Measurements from ENCODE around the gene UBE2H. TPM values are rescaled to one million over a fixed set of nuclear protein-coding genes. Genes with fewer than 3 reads are reported as not detected.

UBE2H gene
- total RNA-seq, 1 experiment from 2014 or later: 115 TPM

- H3K9me3 Mint-ChIP-seq (ENCODE audit: low read depth, unreplicated experiment): peaks cover 7% of the 10 kb centered on the region
- no peaks in the 10 kb centered on the region for H3K36me3 Mint-ChIP-seq (ENCODE audit: insufficient read depth, unreplicated experiment)
- CTCF ChIA-PET: no interaction called here
- no TSS peak for BruUV-seq (replicated peaks)
- no peaks in the 10 kb centered on the region for H3K4me1 Mint-ChIP-seq (ENCODE audit: low read depth, unreplicated experiment)
- no peak for DNase-seq
- no peak overlapping the region for H3K27ac Mint-ChIP-seq (ENCODE audit: unreplicated experiment)
- H3K4me3 Mint-ChIP-seq (ENCODE audit: low read depth, unreplicated experiment): no peak overlapping the region
- no peak for TF ChIP-seq CTCF (IDR thresholded peaks at IDR 0.05; ENCODE audit: unreplicated experiment)
- H3K27me3 Mint-ChIP-seq (ENCODE audit: unreplicated experiment): no peaks in the 10 kb centered on the region
- intact Hi-C loops (cut with micrococcal nuclease; ENCODE audit: unreplicated experiment): no loop called here
Observed at GRCh38 chr7:129816742-129817141, 136.0 kb downstream of the UBE2H start.

- TF ChIP-seq CTCF (IDR thresholded peaks at IDR 0.05; ENCODE audit: unreplicated experiment): no peak
- Mint-ChIP-seq H3K27me3 (ENCODE audit: unreplicated experiment) (no peaks in the 10 kb centered on the region), H3K4me3 (ENCODE audit: low read depth, unreplicated experiment) (no peak overlapping the region), H3K4me1 (ENCODE audit: low read depth, unreplicated experiment) (no peaks in the 10 kb centered on the region), H3K27ac (ENCODE audit: unreplicated experiment) (no peak overlapping the region), H3K36me3 (ENCODE audit: insufficient read depth, unreplicated experiment) (no peaks in the 10 kb centered on the region), H3K9me3 (ENCODE audit: low read depth, unreplicated experiment) (no peaks in the 10 kb centered on the region)
- no peak for DNase-seq
- CTCF ChIA-PET: no interaction called here
- intact Hi-C loops (cut with micrococcal nuclease; ENCODE audit: unreplicated experiment): no loop called here
- BruUV-seq (replicated peaks): no TSS peak
Observed at GRCh38 chr7:129807863-129808262, 144.9 kb downstream of the UBE2H start.

GRCh38 chr7:129804890-129805719 lies 147.7 kb downstream of the UBE2H start:
- Mint-ChIP-seq H3K4me1 (ENCODE audit: low read depth, unreplicated experiment) (no peaks in the 10 kb centered on the region), H3K36me3 (ENCODE audit: insufficient read depth, unreplicated experiment) (no peaks in the 10 kb centered on the region), H3K27me3 (ENCODE audit: unreplicated experiment) (peaks cover 12% of the 10 kb centered on the region), H3K9me3 (ENCODE audit: low read depth, unreplicated experiment) (no peaks in the 10 kb centered on the region), H3K4me3 (ENCODE audit: low read depth, unreplicated experiment) (no peak overlapping the region), H3K27ac (ENCODE audit: unreplicated experiment) (no peak overlapping the region)
- CTCF ChIA-PET: no interaction called here
- no TSS peak for BruUV-seq (replicated peaks)
- intact Hi-C loops (cut with micrococcal nuclease; ENCODE audit: unreplicated experiment): no loop called here
- TF ChIP-seq CTCF (IDR thresholded peaks at IDR 0.05; ENCODE audit: unreplicated experiment): no peak
- DNase-seq: no peak

- no peaks in the 10 kb centered on the region for H3K9me3 Mint-ChIP-seq (ENCODE audit: low read depth, unreplicated experiment)
- no TSS peak for BruUV-seq (replicated peaks)
- intact Hi-C loops (cut with micrococcal nuclease; ENCODE audit: unreplicated experiment): no loop called here
- peaks cover 12% of the 10 kb centered on the region for H3K27me3 Mint-ChIP-seq (ENCODE audit: unreplicated experiment)
- no peak overlapping the region for H3K4me3 Mint-ChIP-seq (ENCODE audit: low read depth, unreplicated experiment)
- no peak for TF ChIP-seq CTCF (IDR thresholded peaks at IDR 0.05; ENCODE audit: unreplicated experiment)
- no peaks in the 10 kb centered on the region for H3K36me3 Mint-ChIP-seq (ENCODE audit: insufficient read depth, unreplicated experiment)
- no peak for DNase-seq
- CTCF ChIA-PET: no interaction called here
- H3K27ac Mint-ChIP-seq (ENCODE audit: unreplicated experiment): no peak overlapping the region
- no peaks in the 10 kb centered on the region for H3K4me1 Mint-ChIP-seq (ENCODE audit: low read depth, unreplicated experiment)
Observed at GRCh38 chr7:129804111-129804889, 148.5 kb downstream of the UBE2H start.
